ENCODE results near the gene PDK4. TPM values are rescaled to one million over a fixed set of nuclear protein-coding genes. Genes with fewer than 3 reads are reported as not detected.

The PDK4 gene
- total RNA-seq, 2 experiments from 2014 or later = not detected

GRCh38 chr7:95537468-95537867 lies 58.8 kb downstream of the PDK4 start:
- no peak overlapping the region for H3K4me3 Mint-ChIP-seq
- H3K36me3 Mint-ChIP-seq = no peaks in the 10 kb centered on the region
- H3K27ac Mint-ChIP-seq = no peak overlapping the region
- H3K9me3 Mint-ChIP-seq = no peaks in the 10 kb centered on the region
- H3K27me3 Mint-ChIP-seq = peaks cover 10% of the 10 kb centered on the region
- no peak for DNase-seq
- no peaks in the 10 kb centered on the region for H3K4me1 Mint-ChIP-seq

GRCh38 chr7:95536656-95537311 lies 59.5 kb downstream of the PDK4 start:
- Mint-ChIP-seq H3K36me3 (no peaks in the 10 kb centered on the region), H3K27me3 (peaks cover 10% of the 10 kb centered on the region)
- DNase-seq = no peak

GRCh38 chr7:95535662-95536061 lies 60.7 kb downstream of the PDK4 start:
- no peak for DNase-seq
- Mint-ChIP-seq H3K36me3 (no peaks in the 10 kb centered on the region), H3K27ac (no peak overlapping the region)

More at GRCh38 chr7:95536656-95537311, 59.5 kb downstream of the PDK4 start:
- Mint-ChIP-seq H3K27ac (no peak overlapping the region), H3K4me1 (no peaks in the 10 kb centered on the region), H3K9me3 (no peaks in the 10 kb centered on the region), H3K4me3 (no peak overlapping the region)

GRCh38 chr7:95534796-95535195 lies 61.5 kb downstream of the PDK4 start:
- Mint-ChIP-seq H3K36me3 (no peaks in the 10 kb centered on the region), H3K4me3 (no peak overlapping the region), H3K27me3 (peaks cover 5% of the 10 kb centered on the region), H3K9me3 (no peaks in the 10 kb centered on the region), H3K27ac (no peak overlapping the region), H3K4me1 (no peaks in the 10 kb centered on the region)
- no peak for DNase-seq

More at GRCh38 chr7:95535662-95536061, 60.7 kb downstream of the PDK4 start:
- no peaks in the 10 kb centered on the region for H3K4me1 Mint-ChIP-seq
- no peaks in the 10 kb centered on the region for H3K9me3 Mint-ChIP-seq
- peaks cover 10% of the 10 kb centered on the region for H3K27me3 Mint-ChIP-seq
- no peak overlapping the region for H3K4me3 Mint-ChIP-seq

Other genes starting within 250 kb of the PDK4 start
- gene PON3, start 200.1 kb downstream of the PDK4 start, total RNA-seq = under 1 TPM in 1 of 2 experiments, not detected in 1; 0.32 TPM
- gene PON2, start 161.5 kb downstream of the PDK4 start, total RNA-seq = 1 to 10 TPM; 3.5 to 4.5 TPM
- gene ASB4, start 110.6 kb downstream of the PDK4 start, total RNA-seq = not detected
- under 1 TPM in 1 of 2 experiments, not detected in 1; 0.10 TPM for gene DYNC1I1, start 176.0 kb upstream of the PDK4 start, total RNA-seq